Upper lobe of left lung (tissue), 6 donors: Measurements from ENCODE around the gene AKNA. TPM values are rescaled to one million over a fixed set of nuclear protein-coding genes. Genes with fewer than 3 reads are reported as not detected.

Experiments used
- ATAC-seq, 2 donors: fragments of 200-7000 bp; cut with Tn5 transposase; one replicate each; pipeline ENCODE4 v1.9.1; 2022; ENCODE audit warnings: mild to moderate bottlenecking in 2 of 2, moderate library complexity in 2 of 2; ENCODE audit not compliant: low FRiP score in 2 of 2
- DNase-seq, 2 donors: peaks; one replicate each; pipeline ENCODE4 v3.0.0-alpha.2; 2019 to 2020
- H3K27ac ChIP-seq, 4 donors: fragments of 200-600 bp; sonication (generic); one replicate each; pipeline ENCODE4 v1.5.1; 2016 to 2019
- H3K27me3 ChIP-seq, 4 donors: fragments of 200-600 bp; sonication (generic); one replicate each; pipeline ENCODE4 v1.5.1; 2017 to 2019
- H3K36me3 ChIP-seq, 4 donors: fragments of 200-600 bp; sonication (generic); one replicate each; pipeline ENCODE4 v1.5.1; 2016 to 2019
- H3K4me1 ChIP-seq, 4 donors: fragments of 200-600 bp; sonication (generic); one replicate each; pipeline ENCODE4 v1.5.1; 2018 to 2019
- H3K4me3 ChIP-seq, 4 donors: fragments of 200-600 bp; sonication (generic); one replicate each; pipeline ENCODE4 v1.5.1; 2017 to 2019; ENCODE audit warnings: mild to moderate bottlenecking in 2 of 4, moderate library complexity in 1 of 4
- H3K9me3 ChIP-seq, 4 donors: fragments of 200-600 bp; sonication (generic); one replicate each; pipeline ENCODE4 v1.5.1; 2018 to 2019
- CTCF ChIP-seq, 6 experiments: fragments of 450-650 bp in 4 of 6; fragments of 200-600 bp in 2 of 6; sonication (generic) in 2 of 6; IDR thresholded peaks; one replicate each; pipeline ENCODE4 v1.5.1; 2016 to 2019; ENCODE audit warnings: antibody characterized with exemption in 6 of 6
- EP300 ChIP-seq, 4 donors: sonication (generic); formaldehyde crosslinking; IDR thresholded peaks; one replicate each; pipeline ENCODE4 v1.5.1; 2017; ENCODE audit warnings: antibody characterized with exemption in 4 of 4, control low read depth in 2 of 4
- POLR2A ChIP-seq, 4 donors: fragments of 450-650 bp; IDR thresholded peaks; one replicate each; pipeline ENCODE4 v1.5.1; 2016 to 2017; ENCODE audit warnings: antibody characterized with exemption in 4 of 4, mild to moderate bottlenecking in 2 of 4
- POLR2AphosphoS5 ChIP-seq, 2 donors: sonication (generic); formaldehyde crosslinking; IDR thresholded peaks; one replicate each; pipeline ENCODE4 v1.5.1; 2017; ENCODE audit warnings: antibody characterized with exemption in 2 of 2
- WGBS, 2 donors: methylation state at CpG; one replicate each; pipeline ENCODE4 v1.1.5; 2017 to 2018; 5-methylcytosine and 5-hydroxymethylcytosine counted together
- total RNA-seq, 6 donors: library from RNA; depleted of rRNA in 4 of 6; stranded (reverse); fragments of >200 nt in 4 of 6; gene quantifications; one replicate each; pipeline versions ENCODE4 v1.1.0 to v1.2.1, GENCODE V29; 2016 to 2021
- donor health status: DM: no; HTN: no; CAD: no; lungs with moderate emphysema.
- donor health status: DM: no; HTN: yes; CAD: no; lungs with severe emphysema.

AKNA gene
- total RNA-seq, 6 donors from 2014 or later = 38.3 to 152 (median 61.5) TPM

DNA sequence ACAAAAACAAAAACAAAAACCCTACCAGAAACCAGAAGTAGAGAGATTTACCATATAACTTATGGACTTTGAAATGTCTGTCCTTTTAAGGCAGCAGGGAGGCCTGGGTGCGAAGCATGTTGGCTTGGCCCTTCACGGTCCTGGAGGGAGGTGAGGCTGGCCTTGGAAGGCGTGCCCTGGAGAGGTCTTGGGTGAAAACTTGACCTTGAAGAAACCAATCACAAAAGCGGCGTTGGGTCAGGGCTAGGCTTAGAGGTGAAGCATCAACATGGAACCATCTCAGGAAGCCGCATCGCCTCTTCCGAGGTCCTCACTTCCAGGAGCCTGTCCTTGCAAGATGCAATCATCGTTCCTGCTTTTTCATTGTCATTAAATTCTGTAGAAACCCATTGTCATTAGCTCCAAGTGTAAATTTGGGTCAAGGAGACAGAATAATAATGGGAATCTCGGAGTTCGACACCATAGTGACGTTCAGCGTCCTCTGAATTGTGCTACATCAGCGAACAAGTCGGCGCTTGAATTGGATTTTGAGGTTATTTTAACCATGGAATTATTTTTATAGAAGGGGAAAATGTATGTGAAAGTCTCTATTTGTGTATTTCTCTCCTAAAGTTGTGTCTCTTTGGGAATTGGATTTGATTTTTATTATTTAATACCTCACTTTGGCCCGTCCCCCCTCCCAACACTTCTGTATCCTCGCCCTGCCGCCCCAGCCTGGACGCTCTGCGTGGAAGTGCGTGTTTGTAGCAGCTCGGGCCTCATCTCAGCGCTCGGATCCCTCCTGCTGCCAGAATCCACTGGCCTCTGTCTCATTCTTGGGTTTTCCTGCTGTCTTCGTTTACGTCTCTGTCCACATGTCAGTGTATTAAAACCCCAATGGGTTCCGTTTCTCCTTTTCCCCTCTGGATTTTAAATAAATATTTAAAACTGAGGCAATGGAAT is 75.9 kb downstream of the AKNA start:
- no peaks in the 10 kb centered on the region for H3K9me3 ChIP-seq
- TF ChIP-seq CTCF (IDR thresholded peaks at IDR 0.05) (no peak), EP300 (IDR thresholded peaks at IDR 0.05) (no peak), POLR2A (IDR thresholded peaks at IDR 0.05) (no peak), POLR2AphosphoS5 (IDR thresholded peaks at IDR 0.05) (no peak)
- H3K36me3 ChIP-seq = no peaks in the 10 kb centered on the region
- no peak overlapping the region for H3K27ac ChIP-seq
- DNase-seq (peak in 1 of 2 donors; percentile 8), ATAC-seq (no peak)
- peaks cover 0 to 9% (median 4%) of the 10 kb centered on the region in 4 donors for H3K4me1 ChIP-seq
- 90 to 95% methylated on average over 28 of the region's 28 CpGs for WGBS, 2 donors
- no peaks in the 10 kb centered on the region for H3K27me3 ChIP-seq
- H3K4me3 ChIP-seq = no peak overlapping the region

GRCh38 chr9:114310471-114311450 is 77.0 kb downstream of the AKNA start:
- no peaks in the 10 kb centered on the region for H3K27me3 ChIP-seq
- 85 to 86% methylated on average over 22 of the region's 22 CpGs for WGBS, 2 donors
- ATAC-seq (no peak), DNase-seq (peak in 1 of 2 donors; percentile 13)
- no peaks in the 10 kb centered on the region for H3K9me3 ChIP-seq
- peaks cover 0 to 9% (median 4%) of the 10 kb centered on the region in 4 donors for H3K4me1 ChIP-seq
- H3K36me3 ChIP-seq = no peaks in the 10 kb centered on the region
- no peak overlapping the region for H3K27ac ChIP-seq
- TF ChIP-seq CTCF (IDR thresholded peaks at IDR 0.05) = no peak
- TF ChIP-seq POLR2A (IDR thresholded peaks at IDR 0.05) = no peak
- TF ChIP-seq EP300 (IDR thresholded peaks at IDR 0.05) = no peak
- TF ChIP-seq POLR2AphosphoS5 (IDR thresholded peaks at IDR 0.05) = no peak
- no peak overlapping the region for H3K4me3 ChIP-seq

- TF ChIP-seq EP300 (IDR thresholded peaks at IDR 0.05) (no peak), POLR2A (IDR thresholded peaks at IDR 0.05) (no peak), CTCF (IDR thresholded peaks at IDR 0.05) (no peak), POLR2AphosphoS5 (IDR thresholded peaks at IDR 0.05) (no peak)
- ATAC-seq (no peak), DNase-seq (peak in 1 of 2 donors; percentile 11)
- Histone ChIP-seq H3K9me3 (no peaks in the 10 kb centered on the region), H3K36me3 (no peaks in the 10 kb centered on the region), H3K27ac (no peak overlapping the region), H3K4me3 (no peak overlapping the region), H3K4me1 (peaks cover 0 to 6% (median 0%) of the 10 kb centered on the region in 4 donors), H3K27me3 (no peaks in the 10 kb centered on the region)
- WGBS, 2 donors = 71 to 90% methylated on average over 2 to 13 of the region's 13 CpGs
Measured at GRCh38 chr9:114309096-114309495, 78.7 kb downstream of the AKNA start.

DNA sequence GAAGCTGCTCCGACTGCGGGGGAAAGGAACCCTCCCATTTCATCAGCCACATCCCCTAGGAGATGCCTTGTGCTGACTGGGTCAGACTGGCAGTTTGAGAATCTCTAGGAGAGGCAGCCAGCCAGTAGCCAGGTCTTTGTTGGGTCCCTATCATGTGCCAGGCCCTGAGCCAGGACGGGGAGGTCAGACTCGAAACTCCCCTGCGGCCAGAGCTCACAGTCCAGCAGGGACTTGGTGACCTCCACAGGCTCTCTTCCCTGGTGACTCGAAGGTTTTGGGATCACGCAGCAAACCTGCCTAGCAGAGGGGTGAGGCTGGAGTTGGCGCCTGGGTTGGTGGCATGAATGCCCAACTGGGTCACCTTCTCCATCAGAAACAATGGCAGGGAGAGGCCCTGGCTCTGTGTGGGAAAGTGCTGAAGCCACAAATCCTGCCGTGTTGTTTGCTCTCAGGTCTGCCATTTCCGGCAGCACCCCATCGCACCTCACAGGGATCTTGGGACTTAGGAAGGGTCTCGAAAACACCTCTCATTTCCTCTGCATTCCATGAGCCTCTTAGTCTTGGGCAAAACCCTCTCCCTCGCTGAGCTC is 79.3 kb downstream of the AKNA start:
- Histone ChIP-seq H3K27me3 (no peaks in the 10 kb centered on the region), H3K36me3 (no peaks in the 10 kb centered on the region), H3K9me3 (no peaks in the 10 kb centered on the region), H3K27ac (no peak overlapping the region), H3K4me3 (no peak overlapping the region), H3K4me1 (peaks cover 0 to 6% (median 0%) of the 10 kb centered on the region in 4 donors)
- ATAC-seq (no peak), DNase-seq (peak in 1 of 2 donors; percentile 15)
- TF ChIP-seq CTCF (IDR thresholded peaks at IDR 0.05) = no peak
- no peak for TF ChIP-seq POLR2A (IDR thresholded peaks at IDR 0.05)
- no peak for TF ChIP-seq EP300 (IDR thresholded peaks at IDR 0.05)
- no peak for TF ChIP-seq POLR2AphosphoS5 (IDR thresholded peaks at IDR 0.05)
- 96% methylated on average over 4 to 13 of the region's 13 CpGs for WGBS, 2 donors
